ENCODE results near the gene TUT1.
"Not testable (repeated sequence)": the region's sequence is repeated elsewhere in the genome, so short reads cannot be mapped to it uniquely, and the experiment has no call there.

TUT1 gene

DNA sequence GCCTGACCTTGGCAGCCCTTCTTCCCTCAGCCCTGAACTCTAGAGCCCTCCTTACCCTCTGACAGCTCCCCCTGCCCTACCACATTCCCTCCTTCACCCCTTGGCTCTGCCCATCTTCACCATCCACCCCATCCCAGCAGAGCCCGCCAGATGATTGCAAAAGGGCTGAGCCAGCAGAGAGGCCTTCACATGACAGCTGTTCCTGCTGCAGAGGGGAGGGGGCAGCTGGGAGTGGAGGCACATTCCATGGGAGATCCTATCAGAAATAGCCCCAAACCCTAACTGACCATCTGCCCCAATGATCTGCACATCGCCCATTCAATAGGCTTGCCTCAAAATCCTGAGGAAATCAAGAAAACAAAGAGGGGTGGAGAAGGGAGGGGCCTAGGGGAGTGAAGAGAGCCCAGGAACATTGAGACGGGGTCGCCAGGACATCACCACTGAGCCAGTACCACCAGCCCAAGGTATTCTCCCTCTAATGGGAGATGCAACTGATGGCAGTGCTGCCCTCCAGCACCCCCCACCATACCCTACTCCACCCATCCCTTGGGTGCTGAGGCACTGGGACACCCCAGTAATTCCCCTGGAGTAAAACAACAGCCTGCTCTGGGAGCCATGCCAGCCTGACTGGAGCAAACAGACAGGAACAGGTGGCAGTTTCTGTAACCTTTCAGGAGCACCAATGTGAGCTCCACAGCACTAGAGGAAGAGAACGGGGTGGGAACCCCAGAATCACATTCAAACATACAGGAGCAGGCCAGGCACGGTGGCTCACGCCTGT lies 36.7 kb downstream of the TUT1 start:
- DNase-seq = no peak

DNA sequence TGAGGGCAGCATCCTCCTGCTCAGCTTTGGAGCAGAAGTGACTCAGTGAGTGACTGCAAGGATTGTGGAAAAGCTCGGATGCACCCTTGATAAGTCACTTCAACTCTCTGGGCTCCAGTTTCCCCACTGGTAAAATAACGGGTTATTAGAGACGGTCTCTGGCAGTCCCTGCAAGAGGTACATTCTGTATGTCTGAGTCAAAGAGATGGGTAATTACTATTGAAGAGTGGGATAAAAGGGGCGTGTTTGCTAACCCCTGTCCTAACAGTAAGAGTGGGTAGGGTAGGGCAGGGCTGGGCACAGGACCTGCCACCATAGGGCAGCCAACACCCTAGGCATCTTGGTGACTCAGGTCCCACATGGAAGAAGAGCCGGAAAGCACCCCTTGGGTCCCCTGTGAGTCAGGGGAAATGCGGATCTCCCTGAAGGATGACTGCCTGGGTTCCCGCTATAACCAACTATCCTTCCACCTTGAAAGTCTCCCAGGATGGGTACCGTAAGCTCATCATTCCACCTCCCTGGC lies 37.4 kb downstream of the TUT1 start:
- DNase-seq = peak; percentile 77 to 90

DNA sequence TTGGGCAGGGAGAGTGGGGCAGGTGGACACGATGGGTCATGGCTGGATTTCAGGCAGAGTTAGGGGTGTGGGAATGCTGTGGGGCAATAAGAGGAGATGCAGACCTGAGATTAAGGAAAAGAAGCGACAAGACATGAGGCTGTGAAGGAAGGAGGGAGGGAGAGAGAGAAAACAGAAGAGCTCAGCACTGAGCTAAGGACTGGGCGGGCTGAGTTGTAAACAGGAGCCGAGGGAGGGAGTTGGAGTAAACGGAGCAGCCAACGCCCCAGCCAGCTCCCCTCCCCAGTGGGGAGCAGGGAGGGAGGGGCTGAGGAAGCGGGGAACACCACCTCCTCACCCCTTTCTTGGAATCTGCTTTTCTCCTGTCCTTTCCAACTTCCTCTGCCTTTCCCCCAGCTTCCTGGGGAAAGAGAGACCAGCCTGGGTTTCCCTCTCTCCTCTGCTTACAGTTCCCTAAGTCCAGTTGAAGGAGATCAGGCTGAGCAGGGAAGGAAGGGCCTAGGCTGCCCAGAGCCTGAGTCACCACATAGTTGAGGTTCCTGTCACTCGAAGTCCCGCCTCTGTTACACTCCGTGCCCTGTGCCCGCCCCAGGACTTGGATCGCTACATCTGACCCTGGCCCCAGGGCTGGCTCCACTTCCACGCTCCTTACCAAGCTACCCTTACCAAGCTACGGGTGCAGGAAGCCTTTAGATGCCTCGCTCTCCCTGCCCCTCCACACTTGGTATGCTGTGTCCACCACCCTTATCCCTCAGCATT lies 38.1 kb downstream of the TUT1 start:
- DNase-seq = peak; percentile 93 to 98

- DNase-seq = no peak
These were observed 38.7 kb downstream of the TUT1 start for GRCh38 chr11:62552485-62553079.

DNA sequence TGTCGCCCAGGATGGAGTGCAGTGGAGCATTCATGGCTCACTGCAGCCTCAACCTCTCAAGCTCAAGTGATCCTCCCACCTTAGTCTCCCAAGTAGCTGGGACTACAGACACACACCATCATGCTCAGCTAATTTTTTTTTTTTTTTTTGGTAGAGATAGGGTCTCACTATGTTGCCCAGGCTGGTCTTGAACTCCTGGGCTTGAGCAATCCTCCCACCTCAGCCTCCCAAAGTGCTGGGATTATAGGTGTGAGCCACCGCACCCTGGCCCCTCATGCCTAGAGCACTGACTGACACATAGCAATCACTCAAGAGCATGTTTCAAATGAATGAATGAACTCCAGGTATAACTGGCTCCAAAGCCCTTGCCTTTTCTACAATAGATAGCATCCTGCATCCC lies 40.8 kb downstream of the TUT1 start:
- not testable (repeated sequence) for DNase-seq

DNA sequence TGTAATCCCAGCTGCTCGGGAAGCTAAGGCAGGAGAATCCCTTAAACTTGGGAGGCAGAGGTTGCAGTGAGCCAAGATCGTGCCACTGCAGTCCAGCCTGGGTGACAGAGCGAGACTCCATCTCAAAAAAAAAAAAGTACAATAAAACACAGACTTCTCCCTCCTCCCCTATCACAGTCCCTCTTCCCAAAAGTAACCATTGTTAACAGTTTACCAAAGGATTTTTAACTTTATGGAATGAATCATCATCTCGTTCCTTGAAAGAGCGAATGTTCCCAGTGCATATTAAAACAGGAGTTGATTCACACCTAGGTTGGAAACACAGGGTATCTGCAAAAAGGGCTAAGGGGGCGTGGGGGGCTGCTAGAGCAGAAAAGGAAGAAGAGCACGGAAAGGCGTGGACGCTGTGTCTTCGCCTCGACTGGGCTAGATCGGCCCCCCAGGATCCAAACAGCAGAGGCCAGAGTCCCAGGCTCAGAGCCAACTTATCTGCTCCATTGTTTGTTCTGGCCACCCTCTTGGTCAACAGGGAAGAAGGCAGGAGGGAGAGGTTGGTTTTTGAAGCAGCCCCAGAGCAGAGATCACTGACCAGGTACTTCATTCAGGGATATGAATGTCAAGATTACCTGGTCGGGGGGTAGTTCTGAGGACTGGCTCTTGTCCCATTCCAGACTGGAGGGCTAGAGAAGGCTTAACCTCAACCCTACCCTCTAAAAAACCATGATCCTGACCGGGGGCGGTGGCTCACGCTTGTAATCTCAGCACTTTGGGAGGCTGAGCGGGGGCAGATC lies 42.6 kb downstream of the TUT1 start:
- no peak for DNase-seq

GRCh38 chr11:62547691-62548281 lies 43.5 kb downstream of the TUT1 start:
- DNase-seq = no peak

- peak in 1 of 2 experiments; percentile 53 for DNase-seq
These were observed 44.2 kb downstream of the TUT1 start for GRCh38 chr11:62546929-62547625.

GRCh38 chr11:62546244-62546928 lies 44.9 kb downstream of the TUT1 start, which contains the start of gene AHNAK:
AHNAK (minus strand) TSS chr11:62546806; CDS start chr11:62536098, 10,708 bp downstream.
- peak in 1 of 2 experiments; percentile 53 for DNase-seq

- peak in 1 of 2 experiments; percentile 86 for DNase-seq
These were observed 45.7 kb downstream of the TUT1 start for GRCh38 chr11:62545437-62546243.

- DNase-seq = peak in 1 of 2 experiments; percentile 26
These were observed 46.5 kb downstream of the TUT1 start for GRCh38 chr11:62544581-62545436.

GRCh38 chr11:62543680-62544444 lies 47.5 kb downstream of the TUT1 start:
- no peak for DNase-seq

DNA sequence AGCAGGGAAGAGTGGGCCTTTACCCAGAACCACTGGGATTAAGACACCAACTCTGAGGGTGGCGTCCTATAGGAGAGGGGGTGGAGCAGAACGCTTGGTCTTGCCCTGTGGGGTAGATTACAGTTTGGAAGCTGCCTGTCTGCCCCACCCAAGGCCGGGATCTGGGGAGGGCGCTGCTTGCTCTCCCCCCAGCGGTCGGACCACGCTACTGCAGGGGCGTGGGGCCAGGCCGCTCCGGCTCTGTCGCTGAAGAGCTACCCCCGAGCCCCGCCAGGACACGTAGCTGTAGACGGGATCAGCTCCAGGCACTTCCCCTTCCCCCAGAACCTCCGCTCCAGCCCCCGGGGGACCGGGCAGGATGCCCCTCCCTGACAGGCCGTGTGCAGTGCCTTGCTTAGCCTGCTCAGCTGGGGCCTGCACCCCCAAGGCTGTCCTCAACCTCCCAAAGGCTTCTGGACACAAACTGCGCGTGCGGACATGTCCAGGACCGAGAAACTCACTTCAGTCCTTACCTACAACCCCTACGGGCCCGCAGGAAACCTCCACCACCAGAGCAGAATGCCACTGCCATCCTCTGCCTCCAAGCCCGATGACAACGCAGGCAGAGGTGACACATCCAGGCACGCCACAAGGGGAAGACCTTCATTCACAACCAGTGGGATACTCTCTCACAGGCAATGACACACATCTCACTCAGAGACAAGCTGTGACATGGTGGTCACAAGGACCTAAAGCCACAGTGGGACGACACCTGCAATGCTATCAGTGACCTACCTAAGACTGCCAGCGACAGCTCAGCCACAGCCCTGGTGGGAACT lies 48.4 kb downstream of the TUT1 start:
- peak; percentile 49 to 59 for DNase-seq

GRCh38 chr11:62542111-62542745 lies 49.1 kb downstream of the TUT1 start:
- DNase-seq = no peak

DNA sequence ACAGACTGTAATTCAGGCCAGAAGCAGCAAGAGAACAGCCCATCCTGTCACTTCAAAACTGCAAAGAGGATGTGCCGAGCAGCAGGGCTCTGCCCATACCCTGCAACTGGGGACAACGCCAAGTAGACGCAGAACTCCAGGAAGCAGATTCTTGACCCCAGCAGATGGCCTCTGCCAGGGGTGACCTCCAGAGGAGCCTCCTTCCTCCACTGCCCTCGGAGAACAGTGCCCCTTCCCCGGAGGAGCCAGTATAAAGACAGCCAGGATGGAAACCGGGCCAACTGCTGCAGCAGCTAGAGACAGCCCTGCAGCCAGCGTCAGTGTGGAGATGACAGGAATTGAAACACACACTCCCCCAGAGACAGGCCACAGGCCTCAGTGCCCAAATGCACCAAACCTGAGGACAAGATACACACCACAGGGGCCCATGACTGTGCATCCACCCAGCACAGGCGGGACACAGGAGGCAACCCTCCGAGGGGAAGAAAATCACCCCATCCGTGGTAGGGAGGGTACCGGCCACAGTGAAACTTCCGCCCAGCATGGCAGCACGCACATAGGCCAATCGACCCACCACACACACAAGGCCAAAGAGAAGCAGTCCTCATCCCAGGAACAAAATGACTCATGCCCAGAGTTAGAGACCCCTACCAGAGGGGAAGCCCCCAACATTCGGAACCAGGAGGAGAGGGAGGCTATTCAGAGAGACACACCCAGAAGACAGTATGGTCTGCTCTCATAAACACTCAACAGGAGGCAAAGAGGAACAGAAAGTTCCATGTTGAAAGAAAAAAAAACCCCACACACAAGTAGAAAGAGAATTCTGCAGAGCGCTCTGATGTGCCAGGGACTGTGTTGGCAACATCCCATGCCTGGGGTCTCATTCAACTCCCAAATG lies 50.3 kb downstream of the TUT1 start:
- no peak for DNase-seq
